Mesenchymal stem cell (in vitro differentiated cells and primary cell): ENCODE measurements around the gene SPEG.

Experiments
- DNase-seq: peaks from one replicate; pipeline ENCODE4 v3.0.0-alpha.2; 2013
- H2AFZ ChIP-seq: one replicate; pipeline ENCODE4 v1.6.1; 2013; ENCODE audit warnings: low read depth, mild to moderate bottlenecking, control low read depth, inconsistent platforms, low read length, moderate library complexity
- H2AK5ac ChIP-seq: 2 replicates; pipeline ENCODE4 v1.6.1; 2013; ENCODE audit warnings: low read length, moderate library complexity, mild to moderate bottlenecking, inconsistent platforms; ENCODE audit not compliant: severe bottlenecking
- H2BK120ac ChIP-seq: one replicate; pipeline ENCODE4 v1.6.1; 2013; ENCODE audit warnings: low read depth, mild to moderate bottlenecking, inconsistent platforms, low read length, moderate library complexity
- H2BK12ac ChIP-seq, 2 experiments: one replicate each; pipeline ENCODE4 v1.6.1; 2013; ENCODE audit warnings: inconsistent platforms in 2 of 2, low read length in 2 of 2, mild to moderate bottlenecking in 2 of 2, moderate library complexity in 2 of 2, control low read depth in 1 of 2
- H2BK15ac ChIP-seq: one replicate; pipeline ENCODE4 v1.6.1; 2013; ENCODE audit warnings: mild to moderate bottlenecking, low read depth, inconsistent platforms; ENCODE audit not compliant: poor library complexity, severe bottlenecking
- H2BK5ac ChIP-seq: 2 replicates; pipeline ENCODE4 v1.6.1; 2013; ENCODE audit warnings: low read depth, mild to moderate bottlenecking, low read length, control low read depth, inconsistent platforms; ENCODE audit not compliant: poor library complexity, severe bottlenecking
- H3K14ac ChIP-seq, 2 experiments: one replicate each; pipeline ENCODE4 v1.6.1; 2013; ENCODE audit warnings: inconsistent platforms in 2 of 2, low read length in 2 of 2, control low read depth in 1 of 2, mild to moderate bottlenecking in 1 of 2, moderate library complexity in 1 of 2
- H3K18ac ChIP-seq, 2 experiments: one replicate each; pipeline ENCODE4 v1.6.1; 2013; ENCODE audit warnings: inconsistent platforms in 2 of 2, low read length in 2 of 2, control low read depth in 1 of 2, low read depth in 1 of 2, mild to moderate bottlenecking in 1 of 2
- H3K23ac ChIP-seq, 2 experiments: one replicate each; pipeline ENCODE4 v1.6.1; 2013; ENCODE audit warnings: inconsistent platforms in 2 of 2, low read length in 2 of 2, mild to moderate bottlenecking in 2 of 2, moderate library complexity in 2 of 2, control low read depth in 1 of 2
- H3K27ac ChIP-seq: 2 replicates; pipeline ENCODE4 v1.5.1; 2013; ENCODE audit warnings: mild to moderate bottlenecking, moderate library complexity, low read length, control low read depth, inconsistent platforms; ENCODE audit not compliant: poor library complexity, severe bottlenecking
- H3K27me3 ChIP-seq, 2 experiments: 2 replicates each; pipeline versions ENCODE4 v1.6.1 to v1.7.0; 2013; ENCODE audit warnings: low read length in 2 of 2, mild to moderate bottlenecking in 2 of 2, moderate library complexity in 2 of 2, control low read depth in 1 of 2, inconsistent platforms in 1 of 2; ENCODE audit not compliant: control insufficient read depth in 1 of 2, insufficient read depth in 1 of 2
- H3K36me3 ChIP-seq, 2 experiments: 2 replicates each; pipeline versions ENCODE4 v1.6.1 to v1.7.0; 2013; ENCODE audit warnings: low read length in 2 of 2, control low read depth in 1 of 2, inconsistent platforms in 1 of 2, low read depth in 1 of 2, mild to moderate bottlenecking in 1 of 2; ENCODE audit not compliant: insufficient read depth in 2 of 2, control insufficient read depth in 1 of 2
- H3K4ac ChIP-seq, 2 experiments: one replicate each; pipeline ENCODE4 v1.6.1; 2013; ENCODE audit warnings: inconsistent platforms in 2 of 2, low read length in 2 of 2, mild to moderate bottlenecking in 2 of 2, moderate library complexity in 2 of 2, control low read depth in 1 of 2, low read depth in 1 of 2
- H3K4me1 ChIP-seq: 2 replicates; pipeline ENCODE4 v1.6.1; 2013; ENCODE audit warnings: low read depth, low read length, control low read depth; ENCODE audit not compliant: control insufficient read depth, insufficient read depth
- H3K4me2 ChIP-seq: 2 replicates; pipeline ENCODE4 v1.6.1; 2013; ENCODE audit warnings: low read length, mild to moderate bottlenecking, inconsistent platforms; ENCODE audit not compliant: poor library complexity, severe bottlenecking
- H3K4me3 ChIP-seq, 2 experiments: 2 replicates each; pipeline versions ENCODE4 v1.5.1 to v1.7.0; 2013; ENCODE audit warnings: low read length in 2 of 2, mild to moderate bottlenecking in 2 of 2, control low read depth in 1 of 2, low read depth in 1 of 2; ENCODE audit not compliant: insufficient read depth in 1 of 2
- H3K79me1 ChIP-seq: replicated peaks from 2 replicates; pipeline ENCODE4 v1.6.1; 2013; ENCODE audit warnings: mild to moderate bottlenecking, control low read depth, low read length, inconsistent platforms; ENCODE audit not compliant: poor library complexity, severe bottlenecking
- H3K9ac ChIP-seq: 2 replicates; pipeline ENCODE4 v1.7.0; 2013; ENCODE audit warnings: mild to moderate bottlenecking, low read length, moderate library complexity
- H3K9me3 ChIP-seq: 2 replicates; pipeline ENCODE4 v1.7.0; 2013; ENCODE audit warnings: mild to moderate bottlenecking, low read length; ENCODE audit not compliant: control insufficient read depth
- H4K8ac ChIP-seq: one replicate; pipeline ENCODE4 v1.6.1; 2013; ENCODE audit warnings: inconsistent platforms, mild to moderate bottlenecking, low read length, moderate library complexity
- H4K91ac ChIP-seq: one replicate; pipeline ENCODE4 v1.6.1; 2013; ENCODE audit warnings: mild to moderate bottlenecking, low read length, inconsistent platforms
- WGBS: methylation state at CpG from one replicate; pipeline ENCODE4 v1.1.7; 2013; ENCODE audit warnings: mixed read lengths; 5-methylcytosine and 5-hydroxymethylcytosine counted together

Gene SPEG

DNA sequence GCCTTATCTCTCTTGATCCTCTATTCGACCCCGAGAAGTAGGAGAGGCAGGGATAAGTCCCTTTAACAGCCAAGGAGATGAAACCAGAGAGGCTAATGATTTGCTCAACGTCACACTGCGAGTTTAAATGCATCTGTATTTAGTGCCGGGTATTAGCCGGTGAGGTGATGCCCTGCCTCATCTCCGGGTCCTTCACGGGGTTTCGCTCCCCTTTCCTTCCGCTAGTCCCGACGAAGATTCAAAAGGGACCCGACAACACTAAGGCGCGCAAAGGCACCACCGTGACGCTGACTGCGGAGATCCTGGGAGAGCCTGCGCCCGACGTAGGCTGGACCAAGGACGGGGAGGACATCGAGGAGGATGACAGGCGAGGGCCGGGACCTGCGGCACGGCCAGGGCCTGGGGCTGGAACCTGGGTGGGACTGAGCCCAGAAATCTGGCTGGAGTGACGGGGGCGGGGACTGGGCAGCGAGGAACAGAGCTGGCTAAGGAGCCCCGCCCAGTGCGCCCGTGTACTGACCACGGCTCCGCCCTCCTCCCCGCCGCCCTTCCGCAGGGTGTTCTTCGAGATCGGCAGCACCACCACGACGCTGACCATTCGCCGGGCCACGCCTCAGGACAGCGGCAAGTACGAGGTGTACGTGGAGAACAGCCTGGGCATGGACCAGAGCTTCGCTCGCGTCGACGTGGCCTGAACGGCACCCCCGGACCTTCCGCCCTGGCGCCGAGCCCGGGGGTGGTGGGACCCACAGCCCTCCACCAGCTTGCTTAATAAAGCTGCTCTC, 63.0 kb downstream of the SPEG start:
- Histone ChIP-seq H4K91ac (peak overlapping the region; percentile 74), H3K14ac (peak overlapping the region in 1 of 2 experiments; percentile 93), H2AK5ac (no peak overlapping the region), H3K9me3 (no peaks in the 10 kb centered on the region), H3K9ac (peak overlapping the region; percentile 96), H3K27ac (peak overlapping the region; percentile 82), H3K23ac (no peak overlapping the region), H3K36me3 (peaks cover 21 to 22% of the 10 kb centered on the region in 2 experiments), H3K4ac (peak overlapping the region; percentile 20 to 44), H2BK12ac (peak overlapping the region; percentile 7 to 31), H3K27me3 (peaks cover 0 to 45% of the 10 kb centered on the region in 2 experiments), H3K4me2 (peak overlapping the region; percentile 86), H2BK5ac (peak overlapping the region; percentile 26), H2BK120ac (peak overlapping the region; percentile 24), H3K4me3 (peak overlapping the region; percentile 67 to 91), H3K4me1 (peaks cover 32% of the 10 kb centered on the region), H3K79me1 (peaks cover 23% of the 10 kb centered on the region), H2BK15ac (peak overlapping the region; percentile 63), H2AFZ (peak overlapping the region; percentile 59), H4K8ac (peak overlapping the region; percentile 88), H3K18ac (peak overlapping the region; percentile 84 to 93)
- DNase-seq: peak; percentile 90
- WGBS: 3% methylated on average over 59 of the region's 59 CpGs

DNA sequence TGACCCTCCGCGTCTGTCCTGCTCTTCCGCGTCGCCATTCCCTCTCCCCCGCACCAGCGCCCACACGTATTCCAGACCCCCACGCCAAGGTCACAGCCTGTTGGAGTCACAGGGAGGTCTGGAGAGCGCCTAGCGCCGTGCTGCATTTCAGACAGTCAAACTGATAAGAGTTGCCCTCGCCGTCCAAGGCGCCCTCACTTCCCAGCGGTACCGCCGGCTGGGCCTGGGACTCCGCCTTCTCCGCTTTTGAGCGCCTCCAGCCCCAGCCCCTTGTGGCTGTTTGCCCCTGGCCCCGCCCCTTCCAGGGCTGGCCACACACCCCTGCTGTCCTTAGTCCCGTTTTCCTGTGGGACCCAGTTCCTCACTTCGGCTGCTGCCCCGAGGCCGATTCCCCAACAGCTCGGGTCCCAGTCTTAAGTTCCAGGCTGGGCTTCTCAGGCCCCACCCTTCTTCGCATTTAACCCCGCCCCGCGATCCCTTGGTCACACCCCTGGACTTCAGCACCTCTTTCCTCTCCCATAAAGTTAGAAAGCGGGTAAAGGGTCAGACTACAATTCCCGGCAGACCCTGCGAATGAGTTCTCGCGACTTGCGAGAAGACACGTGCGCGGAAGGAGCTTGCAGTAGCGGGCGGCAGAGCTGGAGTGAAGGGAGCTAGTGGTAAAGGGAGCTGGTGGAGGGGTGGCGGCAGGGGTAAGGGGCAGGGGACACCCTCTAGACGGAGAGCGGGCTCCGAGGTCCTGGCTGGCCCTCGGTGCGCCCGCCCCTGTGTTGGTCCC, 63.8 kb downstream of the SPEG start, which contains the start of gene GMPPA:
Gene GMPPA, plus strand, starts transcription at position 612 of the 778 bp plus-strand sequence. CDS start 1,085 bp downstream, outside the sequence.
- Histone ChIP-seq H3K23ac (no peak within 1 kb of the TSS), H2BK5ac (peak within 1 kb of the TSS; percentile 26)
- under 1% methylated on average over 45 of the region's 49 CpGs for WGBS

DNA sequence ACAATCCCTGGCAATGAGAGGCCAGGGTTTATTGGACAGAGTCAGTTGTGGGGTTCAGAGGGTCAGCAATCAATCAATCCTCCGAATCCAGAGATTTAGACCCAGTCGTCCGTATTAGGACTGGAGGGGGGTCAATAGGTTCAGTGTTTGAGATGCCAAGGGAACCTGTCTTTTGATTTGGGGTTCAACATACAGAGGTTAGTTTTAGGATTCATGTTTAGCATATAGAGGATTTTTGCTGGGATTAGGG, 64.3 kb downstream of the SPEG start:
- H3K4ac ChIP-seq: peak overlapping the region in 1 of 2 experiments; percentile 56
- peaks cover 0 to 36% of the 10 kb centered on the region in 2 experiments for H3K27me3 ChIP-seq
- H3K4me2 ChIP-seq: peak overlapping the region; percentile 69
- H2AFZ ChIP-seq: no peak overlapping the region
- peak overlapping the region; percentile 93 for H4K91ac ChIP-seq
- peaks cover 25% of the 10 kb centered on the region for H3K79me1 ChIP-seq
- peak overlapping the region in 1 of 2 experiments; percentile 89 for H3K18ac ChIP-seq
- no peak for DNase-seq
- no peaks in the 10 kb centered on the region for H3K9me3 ChIP-seq
- H3K23ac ChIP-seq: no peak overlapping the region
- H3K36me3 ChIP-seq: peaks cover 24% of the 10 kb centered on the region in 2 experiments
- H3K14ac ChIP-seq: peak overlapping the region in 1 of 2 experiments; percentile 19
- WGBS: under 1% methylated on average over 3 of the region's 3 CpGs
- no peak overlapping the region for H2BK120ac ChIP-seq
- H2BK12ac ChIP-seq: no peak overlapping the region
- H2BK5ac ChIP-seq: no peak overlapping the region
- H3K9ac ChIP-seq: peak overlapping the region; percentile 96
- peak overlapping the region; percentile 36 for H3K27ac ChIP-seq
- H4K8ac ChIP-seq: peak overlapping the region; percentile 91
- peaks cover 32% of the 10 kb centered on the region for H3K4me1 ChIP-seq
- H2BK15ac ChIP-seq: no peak overlapping the region
- H2AK5ac ChIP-seq: no peak overlapping the region
- H3K4me3 ChIP-seq: peak overlapping the region; percentile 75 to 91

More for the DNA sequence above, 63.8 kb downstream of the SPEG start, which contains the start of gene GMPPA:
- Histone ChIP-seq H3K4me2 (peak within 1 kb of the TSS; percentile 86), H2BK15ac (peak within 1 kb of the TSS; percentile 63), H4K8ac (peak within 1 kb of the TSS; percentile 91), H3K14ac (peak within 1 kb of the TSS; percentile 49 to 93), H3K4me3 (peak within 1 kb of the TSS; percentile 75 to 91), H3K9me3 (no peaks in the 10 kb centered on the region), H3K27ac (peak within 1 kb of the TSS; percentile 82), H3K9ac (peak within 1 kb of the TSS; percentile 96), H3K79me1 (peaks cover 23% of the 10 kb centered on the region), H3K4me1 (peaks cover 32% of the 10 kb centered on the region), H3K18ac (peak within 1 kb of the TSS; percentile 89 to 93), H2BK12ac (peak within 1 kb of the TSS; percentile 7 to 58), H3K4ac (peak within 1 kb of the TSS; percentile 20 to 56), H2AFZ (peak within 1 kb of the TSS; percentile 59), H4K91ac (peak within 1 kb of the TSS; percentile 93), H3K27me3 (peaks cover 0 to 41% of the 10 kb centered on the region in 2 experiments), H2AK5ac (peak within 1 kb of the TSS; percentile 50), H2BK120ac (peak within 1 kb of the TSS; percentile 24), H3K36me3 (peaks cover 19 to 20% of the 10 kb centered on the region in 2 experiments)
- DNase-seq: peak; percentile 99
